Medulla oblongata (tissue), 1 donor: ENCODE data around the gene SNX33.

Experiments used
- DNase-seq: peaks from one replicate; pipeline ENCODE4 v3.0.0-alpha.2; 2015; ENCODE audit errors: extremely low spot score

Gene SNX33

GRCh38 chr15:75641603-75642002 is 6.1 kb upstream of the SNX33 start:
- no peak for DNase-seq

- DNase-seq: no peak
These were observed 3.3 kb upstream of the SNX33 start for GRCh38 chr15:75644376-75644775.

GRCh38 chr15:75646112-75646943 is 1.4 kb upstream of the SNX33 start:
- no peak for DNase-seq

GRCh38 chr15:75646944-75647364 is 758 bp upstream of the SNX33 start:
- peak; percentile 26 for DNase-seq

GRCh38 chr15:75648156-75649000 is 666 bp downstream of the SNX33 start:
- peak; percentile 49 for DNase-seq

- DNase-seq: no peak
These were observed 1.5 kb downstream of the SNX33 start for GRCh38 chr15:75649045-75649761.

GRCh38 chr15:75649848-75650247 is 2.1 kb downstream of the SNX33 start:
- no peak for DNase-seq

GRCh38 chr15:75650908-75651809 is 3.4 kb downstream of the SNX33 start:
- no peak for DNase-seq

- DNase-seq: no peak
These were observed 4.3 kb downstream of the SNX33 start for GRCh38 chr15:75651810-75652543.

GRCh38 chr15:75653347-75653913 is 5.7 kb downstream of the SNX33 start:
- DNase-seq: no peak

- DNase-seq: no peak
These were observed 6.6 kb downstream of the SNX33 start for GRCh38 chr15:75654201-75654907.

GRCh38 chr15:75655931-75656330 is 8.2 kb downstream of the SNX33 start:
- no peak for DNase-seq

GRCh38 chr15:75656331-75656730 is 8.6 kb downstream of the SNX33 start:
- no peak for DNase-seq

- DNase-seq: no peak
These were observed 9.1 kb downstream of the SNX33 start for GRCh38 chr15:75656813-75657212.

- DNase-seq: no peak
These were observed 11.5 kb downstream of the SNX33 start for GRCh38 chr15:75659141-75659771.

GRCh38 chr15:75659928-75660645 is 12.4 kb downstream of the SNX33 start:
- peak; percentile 39 for DNase-seq

GRCh38 chr15:75661100-75661755 is 13.5 kb downstream of the SNX33 start:
- peak; percentile 52 for DNase-seq

- DNase-seq: no peak
These were observed 14.0 kb downstream of the SNX33 start for GRCh38 chr15:75661756-75662140.
